HepG2 (cell line): ENCODE measurements around the gene PRR5L. TPM values are rescaled to one million over a fixed set of nuclear protein-coding genes. Genes with fewer than 3 reads are reported as not detected.

Experiments
- ATAC-seq: fragments of 200-7000 bp; cut with Tn5 transposase; 3 replicates; pipeline ENCODE4 v1.9.1; 2020; ENCODE audit warnings: mild to moderate bottlenecking, moderate library complexity
- BruUV-seq: library from RNA; stranded (reverse); fragments of 400-500 nt; replicated peaks from 2 replicates; lab custom pipeline; 2021; lab: Mats Ljungman, UMichigan
- CTCF ChIA-PET: fragments of 300-600 bp; formaldehyde crosslinking; extraction: SDS; loops from one replicate; lab custom pipeline; 2021; ENCODE audit warnings: low total read pairs, inconsistent platforms, low intra/inter-chr PET ratio; lab: Yijun Ruan, JAX
- POLR2A ChIA-PET: fragments of 350-600 bp; sonication (Branson Sonifier 250); formaldehyde crosslinking; loops from one replicate; lab custom pipeline; 2020; ENCODE audit warnings: antibody characterized with exemption, inconsistent platforms; lab: Yijun Ruan, JAX
- DNase-seq: peaks from one replicate; pipeline ENCODE4 v3.0.0-alpha.2; 2015; ENCODE audit warnings: low spot score
- FAIRE-seq: peaks from 3 replicates; lab custom pipeline; 2011; peaks lifted over from hg19 to GRCh38; lab: Jason Lieb, UNC
- H2AFZ ChIP-seq: one replicate; pipeline ENCODE4 v1.6.1; 2011; ENCODE audit warnings: low read length, inconsistent platforms
- H3K27ac ChIP-seq: fragments of 300-600 bp; 3 replicates; pipeline ENCODE4 v1.8.0; 2011; ENCODE audit warnings: mixed run types, mild to moderate bottlenecking, mixed read lengths, low read length, inconsistent platforms; ENCODE audit not compliant: insufficient read depth; ENCODE audit errors: extremely low read length
- H3K27me3 ChIP-seq, 2 experiments: fragments of 200-600 bp in 1 of 2; 2 replicates in 1 of 2; 3 replicates in 1 of 2; pipeline versions ENCODE4 v1.6.0 to v1.8.0; 2011; ENCODE audit warnings: low read length in 2 of 2, mild to moderate bottlenecking in 2 of 2, moderate library complexity in 2 of 2, inconsistent platforms in 1 of 2; ENCODE audit not compliant: insufficient read depth in 2 of 2, control insufficient read depth in 1 of 2
- H3K36me3 ChIP-seq, 2 experiments: fragments of 200-600 bp in 1 of 2; replicated peaks in 1 of 2; 2 replicates in 1 of 2; 3 replicates in 1 of 2; pipeline versions ENCODE4 v1.5.1 to v1.8.0; 2011; ENCODE audit warnings: low read length in 2 of 2, inconsistent platforms in 1 of 2; ENCODE audit not compliant: insufficient read depth in 2 of 2, control insufficient read depth in 1 of 2
- H3K4me1 ChIP-seq: 2 replicates; pipeline ENCODE4 v1.5.1; 2012; ENCODE audit warnings: low read length, inconsistent platforms; ENCODE audit not compliant: insufficient read depth
- H3K4me2 ChIP-seq: 2 replicates; pipeline ENCODE4 v1.6.0; 2011; ENCODE audit warnings: low read depth, low read length, inconsistent platforms
- H3K4me3 ChIP-seq, 3 experiments: fragments of 200-600 bp in 1 of 3; sonication (generic), shearing (Covaris generic) in 1 of 3; replicated peaks in 1 of 3; 2 replicates each; pipeline ENCODE4 v1.5.1; 2011 to 2016; ENCODE audit warnings: low read length in 3 of 3, inconsistent platforms in 2 of 3, low read depth in 2 of 3, mild to moderate bottlenecking in 2 of 3, control low read depth in 1 of 3, mixed read lengths in 1 of 3; ENCODE audit not compliant: insufficient read depth in 1 of 3
- H3K79me2 ChIP-seq: one replicate; pipeline ENCODE4 v1.6.1; 2011; ENCODE audit warnings: low read length, inconsistent platforms; ENCODE audit not compliant: insufficient read depth
- H3K9ac ChIP-seq: 2 replicates; pipeline ENCODE4 v1.6.0; 2011; ENCODE audit warnings: mild to moderate bottlenecking, low read depth, low read length, inconsistent platforms; ENCODE audit not compliant: insufficient read depth
- H3K9me3 ChIP-seq: 2 replicates; pipeline ENCODE4 v1.5.1; 2012; ENCODE audit warnings: mild to moderate bottlenecking, low read length
- H4K20me1 ChIP-seq: 2 replicates; pipeline ENCODE4 v1.6.0; 2011; ENCODE audit warnings: inconsistent platforms, mild to moderate bottlenecking, low read length, moderate library complexity; ENCODE audit not compliant: insufficient read depth
- CBX5 ChIP-seq: sonication (generic); formaldehyde crosslinking; IDR thresholded peaks from 2 replicates; pipeline ENCODE4 v1.4.0; 2020; ENCODE audit warnings: missing genetic modification reagents, borderline replicate concordance
- FOXC1 ChIP-seq: sonication (generic); formaldehyde crosslinking; IDR thresholded peaks from 2 replicates; pipeline ENCODE4 v1.8.0; 2022; ENCODE audit warnings: mild to moderate bottlenecking, missing genetic modification reagents, borderline replicate concordance
- MZF1 ChIP-seq: sonication (generic); formaldehyde crosslinking; IDR thresholded peaks from 2 replicates; pipeline ENCODE4 v1.8.1; 2023; ENCODE audit warnings: mild to moderate bottlenecking, missing genetic modification reagents, borderline replicate concordance
- RFXAP ChIP-seq: sonication (generic); formaldehyde crosslinking; IDR thresholded peaks from 2 replicates; pipeline ENCODE4 v1.4.0; 2020; ENCODE audit warnings: missing genetic modification reagents, borderline replicate concordance
- SMARCC2 ChIP-seq: fragments of 450-650 bp; IDR thresholded peaks from 2 replicates; pipeline ENCODE4 v1.6.1; 2017; ENCODE audit warnings: antibody characterized with exemption, mild to moderate bottlenecking
- SMC3 ChIP-seq: IDR thresholded peaks from 2 replicates; pipeline ENCODE4 v1.6.1; 2011; ENCODE audit warnings: low read length, improper control_type of control experiment
- STAG1 ChIP-seq: sonication (generic); formaldehyde crosslinking; IDR thresholded peaks from 2 replicates; pipeline ENCODE4 v1.4.0; 2020; ENCODE audit warnings: missing genetic modification reagents
- TOPORS ChIP-seq: sonication (generic); formaldehyde crosslinking; IDR thresholded peaks from 2 replicates; pipeline ENCODE4 v1.8.0; 2023; ENCODE audit warnings: mild to moderate bottlenecking, missing genetic modification reagents
- ZBTB7B ChIP-seq: sonication (generic); formaldehyde crosslinking; IDR thresholded peaks from 2 replicates; pipeline ENCODE4 v1.4.0; 2020; ENCODE audit warnings: missing genetic modification reagents
- ZFP36L1 ChIP-seq: sonication (generic); formaldehyde crosslinking; IDR thresholded peaks from 2 replicates; pipeline ENCODE4 v1.8.0; 2022; ENCODE audit warnings: mild to moderate bottlenecking, missing genetic modification reagents, moderate library complexity
- ZMYM4 ChIP-seq: sonication (generic); formaldehyde crosslinking; IDR thresholded peaks from 2 replicates; pipeline ENCODE4 v1.8.1; 2023; ENCODE audit warnings: mild to moderate bottlenecking, missing genetic modification reagents
- ZNF30 ChIP-seq: sonication (generic); formaldehyde crosslinking; IDR thresholded peaks from 2 replicates; pipeline ENCODE4 v1.5.0; 2020; ENCODE audit warnings: mild to moderate bottlenecking, missing genetic modification reagents
- ZNF337 ChIP-seq: sonication (generic); formaldehyde crosslinking; IDR thresholded peaks from 2 replicates; pipeline ENCODE4 v1.5.1; 2020; ENCODE audit warnings: missing genetic modification reagents, low read depth, mild to moderate bottlenecking, borderline replicate concordance
- ZNF703 ChIP-seq: sonication (generic); formaldehyde crosslinking; IDR thresholded peaks from 2 replicates; pipeline ENCODE4 v1.5.1; 2020; ENCODE audit warnings: missing genetic modification reagents, mild to moderate bottlenecking, moderate library complexity, borderline replicate concordance
- WGBS: methylation state at CpG from one replicate; pipeline ENCODE4 v1.1.6; 2017; ENCODE audit warnings: low lambda C conversion rate; 5-methylcytosine and 5-hydroxymethylcytosine counted together
- in situ Hi-C: cut with HindIII; loops from 2 replicates; pipeline ENCODE4 v1.10.0; 2017; ENCODE audit warnings: low pct_unique_long_range_greater_than_20kb; ENCODE audit not compliant: extremely low pct_ligation_motif_present
- intact Hi-C: fragments of 100-400 bp; cut with micrococcal nuclease; formaldehyde crosslinking; loops from one replicate; pipeline ENCODE4 v1.10.0; 2022; ENCODE audit not compliant: unreplicated experiment
- polyA plus RNA-seq, 8 experiments: library from polyadenylated mRNA; depleted of rRNA in 3 of 8; stranded (reverse) in 7 of 8; unstranded in 1 of 8; fragments of >200 nt; fragmentation: Illumina TruSeq in 4 of 8; extraction: Trizol in 4 of 8; gene quantifications; 2 replicates each; pipeline versions ENCODE4 v1.2.1 to v1.2.3, GENCODE V29; 2011 to 2016; ENCODE audit warnings: low read depth in 4 of 8, missing spikeins in 1 of 8, mixed read lengths in 1 of 8; ENCODE audit not compliant: insufficient read depth in 1 of 8
- total RNA-seq, 5 experiments: library from RNA; depleted of rRNA; stranded (reverse); fragments of >200 nt; fragmentation: Illumina TruSeq; extraction: Trizol; gene quantifications; 2 replicates each; pipeline ENCODE4 v1.2.3, GENCODE V29; 2016; ENCODE audit warnings: low read depth in 1 of 5
- TF ChIP-seq, protein P1 (sequence below): sonication (generic); formaldehyde crosslinking; IDR thresholded peaks from 2 replicates; pipeline ENCODE4 v1.5.0; 2020; ENCODE audit warnings: missing genetic modification reagents
- TF ChIP-seq, protein P2 (sequence below): IDR thresholded peaks from 2 replicates; pipeline ENCODE4 v1.6.1; 2016; ENCODE audit warnings: low read depth
- TF ChIP-seq, protein P3 (sequence below): sonication (generic); formaldehyde crosslinking; IDR thresholded peaks from 2 replicates; pipeline ENCODE4 v1.5.0; 2020; ENCODE audit warnings: mild to moderate bottlenecking, low read depth, missing genetic modification reagents, borderline replicate concordance
- TF ChIP-seq, protein P4 (sequence below): sonication (generic); formaldehyde crosslinking; IDR thresholded peaks from 2 replicates; pipeline ENCODE4 v1.8.1; 2023; ENCODE audit warnings: missing genetic modification reagents, inconsistent platforms, borderline replicate concordance
- TF ChIP-seq, protein P5 (sequence below): sonication (generic); formaldehyde crosslinking; IDR thresholded peaks from 2 replicates; pipeline ENCODE4 v1.9.0; 2021; ENCODE audit warnings: missing genetic modification reagents, borderline replicate concordance

Gene PRR5L
- total and polyA plus RNA-seq, 2 of the 13 experiments (the other 11 are each of a cell fraction or from before 2014, with no cell fraction given): 0.16 TPM; not detected in 1

DNA sequence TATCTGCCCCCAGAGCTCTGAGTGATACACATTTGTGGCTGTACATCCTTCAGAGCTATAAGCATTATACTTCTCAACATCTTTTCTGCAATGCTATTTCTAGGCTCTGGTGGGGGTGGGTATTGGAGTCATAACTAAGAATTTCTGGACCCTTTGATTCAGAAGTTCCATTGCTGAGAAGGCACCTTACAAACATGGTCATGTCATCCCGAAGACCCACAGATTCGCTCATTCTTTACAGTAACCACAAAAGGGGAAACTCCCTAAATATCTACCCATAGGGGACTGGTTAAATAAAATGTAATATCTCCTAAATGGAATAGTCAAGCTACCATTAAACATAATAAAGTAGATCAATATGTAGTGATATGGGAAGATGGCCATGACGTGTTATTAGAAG is 98.8 kb downstream of the PRR5L start:
- CTCF ChIA-PET: no interaction called here
- FAIRE-seq: no peak
- no peak overlapping the region for H2AFZ ChIP-seq

More for the DNA sequence above, 98.8 kb downstream of the PRR5L start:
- Histone ChIP-seq H3K9ac (no peak overlapping the region), H3K9me3 (no peaks in the 10 kb centered on the region), H3K4me1 (no peaks in the 10 kb centered on the region), H3K27ac (no peak overlapping the region), H3K27me3 (peaks cover 0 to 4% of the 10 kb centered on the region in 2 experiments; a peak in 1 of 5 replicates), H3K79me2 (no peaks in the 10 kb centered on the region), H3K36me3 (no peaks in the 10 kb centered on the region), H4K20me1 (no peaks in the 10 kb centered on the region), H3K4me3 (no peak overlapping the region), H3K4me2 (no peak overlapping the region)
- ATAC-seq (no peak), DNase-seq (no peak)
- intact Hi-C loops (no loop called here), in situ Hi-C loops (no loop called here)
- TF ChIP-seq RFXAP (CRISPR knock-in tag): no peak
- no peak for TF ChIP-seq ZMYM4 (CRISPR knock-in tag)
- TF ChIP-seq, protein P1, sequence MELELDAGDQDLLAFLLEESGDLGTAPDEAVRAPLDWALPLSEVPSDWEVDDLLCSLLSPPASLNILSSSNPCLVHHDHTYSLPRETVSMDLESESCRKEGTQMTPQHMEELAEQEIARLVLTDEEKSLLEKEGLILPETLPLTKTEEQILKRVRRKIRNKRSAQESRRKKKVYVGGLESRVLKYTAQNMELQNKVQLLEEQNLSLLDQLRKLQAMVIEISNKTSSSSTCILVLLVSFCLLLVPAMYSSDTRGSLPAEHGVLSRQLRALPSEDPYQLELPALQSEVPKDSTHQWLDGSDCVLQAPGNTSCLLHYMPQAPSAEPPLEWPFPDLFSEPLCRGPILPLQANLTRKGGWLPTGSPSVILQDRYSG: no peak
- TF ChIP-seq ZBTB7B (CRISPR knock-in tag): no peak
- no peak for TF ChIP-seq ZNF703 (CRISPR knock-in tag)
- TF ChIP-seq TOPORS: no peak
- no peak for TF ChIP-seq CBX5 (CRISPR knock-in tag)
- TF ChIP-seq, protein P2, sequence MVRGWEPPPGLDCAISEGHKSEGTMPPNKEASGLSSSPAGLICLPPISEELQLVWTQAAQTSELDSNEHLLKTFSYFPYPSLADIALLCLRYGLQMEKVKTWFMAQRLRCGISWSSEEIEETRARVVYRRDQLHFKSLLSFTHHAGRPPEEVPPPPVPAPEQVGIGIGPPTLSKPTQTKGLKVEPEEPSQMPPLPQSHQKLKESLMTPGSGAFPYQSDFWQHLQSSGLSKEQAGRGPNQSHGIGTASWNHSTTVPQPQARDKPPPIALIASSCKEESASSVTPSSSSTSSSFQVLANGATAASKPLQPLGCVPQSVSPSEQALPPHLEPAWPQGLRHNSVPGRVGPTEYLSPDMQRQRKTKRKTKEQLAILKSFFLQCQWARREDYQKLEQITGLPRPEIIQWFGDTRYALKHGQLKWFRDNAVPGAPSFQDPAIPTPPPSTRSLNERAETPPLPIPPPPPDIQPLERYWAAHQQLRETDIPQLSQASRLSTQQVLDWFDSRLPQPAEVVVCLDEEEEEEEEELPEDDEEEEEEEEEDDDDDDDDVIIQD (CRISPR knock-in tag): no peak
- no peak for TF ChIP-seq ZNF337 (CRISPR knock-in tag)
- no peak for TF ChIP-seq ZFP36L1 (CRISPR knock-in tag)
- TF ChIP-seq, protein P3, sequence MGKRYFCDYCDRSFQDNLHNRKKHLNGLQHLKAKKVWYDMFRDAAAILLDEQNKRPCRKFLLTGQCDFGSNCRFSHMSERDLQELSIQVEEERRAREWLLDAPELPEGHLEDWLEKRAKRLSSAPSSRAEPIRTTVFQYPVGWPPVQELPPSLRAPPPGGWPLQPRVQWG (CRISPR knock-in tag): no peak
- TF ChIP-seq, protein P4, sequence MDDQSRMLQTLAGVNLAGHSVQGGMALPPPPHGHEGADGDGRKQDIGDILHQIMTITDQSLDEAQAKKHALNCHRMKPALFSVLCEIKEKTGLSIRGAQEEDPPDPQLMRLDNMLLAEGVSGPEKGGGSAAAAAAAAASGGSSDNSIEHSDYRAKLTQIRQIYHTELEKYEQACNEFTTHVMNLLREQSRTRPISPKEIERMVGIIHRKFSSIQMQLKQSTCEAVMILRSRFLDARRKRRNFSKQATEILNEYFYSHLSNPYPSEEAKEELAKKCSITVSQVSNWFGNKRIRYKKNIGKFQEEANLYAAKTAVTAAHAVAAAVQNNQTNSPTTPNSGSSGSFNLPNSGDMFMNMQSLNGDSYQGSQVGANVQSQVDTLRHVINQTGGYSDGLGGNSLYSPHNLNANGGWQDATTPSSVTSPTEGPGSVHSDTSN (CRISPR knock-in tag): no peak
- TF ChIP-seq, protein P5, sequence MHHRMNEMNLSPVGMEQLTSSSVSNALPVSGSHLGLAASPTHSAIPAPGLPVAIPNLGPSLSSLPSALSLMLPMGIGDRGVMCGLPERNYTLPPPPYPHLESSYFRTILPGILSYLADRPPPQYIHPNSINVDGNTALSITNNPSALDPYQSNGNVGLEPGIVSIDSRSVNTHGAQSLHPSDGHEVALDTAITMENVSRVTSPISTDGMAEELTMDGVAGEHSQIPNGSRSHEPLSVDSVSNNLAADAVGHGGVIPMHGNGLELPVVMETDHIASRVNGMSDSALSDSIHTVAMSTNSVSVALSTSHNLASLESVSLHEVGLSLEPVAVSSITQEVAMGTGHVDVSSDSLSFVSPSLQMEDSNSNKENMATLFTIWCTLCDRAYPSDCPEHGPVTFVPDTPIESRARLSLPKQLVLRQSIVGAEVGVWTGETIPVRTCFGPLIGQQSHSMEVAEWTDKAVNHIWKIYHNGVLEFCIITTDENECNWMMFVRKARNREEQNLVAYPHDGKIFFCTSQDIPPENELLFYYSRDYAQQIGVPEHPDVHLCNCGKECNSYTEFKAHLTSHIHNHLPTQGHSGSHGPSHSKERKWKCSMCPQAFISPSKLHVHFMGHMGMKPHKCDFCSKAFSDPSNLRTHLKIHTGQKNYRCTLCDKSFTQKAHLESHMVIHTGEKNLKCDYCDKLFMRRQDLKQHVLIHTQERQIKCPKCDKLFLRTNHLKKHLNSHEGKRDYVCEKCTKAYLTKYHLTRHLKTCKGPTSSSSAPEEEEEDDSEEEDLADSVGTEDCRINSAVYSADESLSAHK (CRISPR knock-in tag): no peak
- TF ChIP-seq MZF1: no peak
- no peak for TF ChIP-seq FOXC1
- TF ChIP-seq SMARCC2: no peak
- TF ChIP-seq SMC3: no peak
- TF ChIP-seq ZNF30 (CRISPR knock-in tag): no peak
- no peak for TF ChIP-seq STAG1 (CRISPR knock-in tag)
- POLR2A ChIA-PET: no interaction called here
- no TSS peak for BruUV-seq
- WGBS: 17% methylated on average over 3 of the region's 3 CpGs
